Measurements from ENCODE around the gene HLF. TPM values are rescaled to one million over a fixed set of nuclear protein-coding genes. Genes with fewer than 3 reads are reported as not detected.

HLF gene
- total RNA-seq, 4 donors from 2014 or later = 8.5 to 17.5 (median 13.3) TPM

GRCh38 chr17:55273579-55274354 lies 9.0 kb downstream of the HLF start:
- in situ Hi-C loops (cut with MboI; ENCODE audit: low pct_ligation_motif_present in 1 of 4, low pct_unique_long_range_greater_than_20kb in 1 of 4, low sequenced_read_pairs in 3 of 4) = no loop called here
- no peaks in the 10 kb centered on the region for H3K36me3 ChIP-seq

DNA sequence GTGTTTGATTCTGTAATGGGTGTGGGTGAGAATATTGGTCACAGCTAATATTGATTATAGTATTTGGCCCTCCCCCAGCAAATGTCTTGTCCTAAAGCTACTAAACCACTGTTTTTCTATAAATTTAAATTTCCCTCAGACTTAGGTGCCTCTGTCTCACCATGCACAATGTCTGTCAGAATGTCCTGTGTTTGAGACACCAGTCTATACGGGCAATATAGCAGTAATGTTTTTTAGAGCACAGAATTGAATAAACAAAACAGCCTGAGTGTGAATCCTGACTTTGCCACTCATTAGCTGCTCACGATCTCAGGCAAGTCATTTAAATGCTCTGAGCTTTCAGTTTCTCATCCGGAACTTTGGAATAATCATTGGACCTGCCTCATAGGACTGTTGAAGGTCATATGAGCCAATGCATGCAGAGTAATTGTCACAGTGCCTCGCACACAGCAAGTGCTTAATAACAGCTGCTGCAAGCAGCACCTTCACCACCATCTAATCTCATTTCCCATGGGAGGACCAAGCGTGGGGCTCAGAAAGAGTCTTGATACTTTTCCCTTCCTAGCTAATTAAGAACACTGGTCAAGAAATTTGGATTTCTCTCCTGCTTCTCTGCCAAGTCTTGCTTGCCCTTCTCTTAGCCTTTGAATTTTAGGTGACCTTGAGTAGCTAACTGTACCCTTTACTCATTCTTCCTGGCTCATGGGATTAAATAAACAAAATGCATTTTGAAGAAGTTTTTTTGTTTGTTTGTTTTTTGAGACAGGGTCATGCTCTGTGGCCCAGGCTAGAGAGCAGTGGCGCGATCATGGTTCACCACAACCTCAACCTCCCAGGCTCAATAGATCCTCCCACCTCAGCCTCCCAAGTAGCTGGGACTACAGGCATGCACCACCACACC lies 9.8 kb downstream of the HLF start:
- Histone ChIP-seq H3K4me3 (no peak overlapping the region), H3K9me3 (no peaks in the 10 kb centered on the region), H3K36me3 (no peaks in the 10 kb centered on the region), H3K27me3 (no peaks in the 10 kb centered on the region), H3K4me1 (peaks cover 7 to 47% (median 13%) of the 10 kb centered on the region in 4 donors), H3K27ac (peak overlapping the region; percentile 61 to 79 (median 72))
- intact Hi-C loops (cut with DNase I; ENCODE audit: low total_unique reads) (no loop called here), in situ Hi-C loops (cut with MboI; ENCODE audit: low pct_ligation_motif_present in 1 of 4, low pct_unique_long_range_greater_than_20kb in 1 of 4, low sequenced_read_pairs in 3 of 4) (no loop called here)
- TF ChIP-seq POLR2A (IDR thresholded peaks at IDR 0.05) = no peak
- TF ChIP-seq POLR2AphosphoS5 (IDR thresholded peaks at IDR 0.05) = no peak
- no peak for TF ChIP-seq CTCF (IDR thresholded peaks at IDR 0.05)
- TF ChIP-seq EP300 (IDR thresholded peaks at IDR 0.05; ENCODE audit: low read depth) = no peak
- no peak for DNase-seq
- WGBS, 2 donors (ENCODE audit: low coverage in 1 of 2) = 61 to 77% methylated on average over 6 to 7 of the region's 7 CpGs

More at GRCh38 chr17:55273579-55274354, 9.0 kb downstream of the HLF start:
- intact Hi-C loops (cut with DNase I; ENCODE audit: low total_unique reads) = no loop called here
- Histone ChIP-seq H3K27ac (peak overlapping the region; percentile 61 to 79 (median 72)), H3K27me3 (no peaks in the 10 kb centered on the region), H3K4me1 (peaks cover 5 to 49% (median 13%) of the 10 kb centered on the region in 4 donors), H3K4me3 (no peak overlapping the region), H3K9me3 (no peaks in the 10 kb centered on the region)
- no peak for TF ChIP-seq POLR2A (IDR thresholded peaks at IDR 0.05)
- TF ChIP-seq POLR2AphosphoS5 (IDR thresholded peaks at IDR 0.05) = peak; percentile 6 to 25 (median 21)
- TF ChIP-seq EP300 (IDR thresholded peaks at IDR 0.05; ENCODE audit: low read depth) = no peak
- WGBS, 2 donors (ENCODE audit: low coverage in 1 of 2) = 29 to 36% methylated on average over 5 to 7 of the region's 7 CpGs
- peak; percentile 34 for DNase-seq

DNA sequence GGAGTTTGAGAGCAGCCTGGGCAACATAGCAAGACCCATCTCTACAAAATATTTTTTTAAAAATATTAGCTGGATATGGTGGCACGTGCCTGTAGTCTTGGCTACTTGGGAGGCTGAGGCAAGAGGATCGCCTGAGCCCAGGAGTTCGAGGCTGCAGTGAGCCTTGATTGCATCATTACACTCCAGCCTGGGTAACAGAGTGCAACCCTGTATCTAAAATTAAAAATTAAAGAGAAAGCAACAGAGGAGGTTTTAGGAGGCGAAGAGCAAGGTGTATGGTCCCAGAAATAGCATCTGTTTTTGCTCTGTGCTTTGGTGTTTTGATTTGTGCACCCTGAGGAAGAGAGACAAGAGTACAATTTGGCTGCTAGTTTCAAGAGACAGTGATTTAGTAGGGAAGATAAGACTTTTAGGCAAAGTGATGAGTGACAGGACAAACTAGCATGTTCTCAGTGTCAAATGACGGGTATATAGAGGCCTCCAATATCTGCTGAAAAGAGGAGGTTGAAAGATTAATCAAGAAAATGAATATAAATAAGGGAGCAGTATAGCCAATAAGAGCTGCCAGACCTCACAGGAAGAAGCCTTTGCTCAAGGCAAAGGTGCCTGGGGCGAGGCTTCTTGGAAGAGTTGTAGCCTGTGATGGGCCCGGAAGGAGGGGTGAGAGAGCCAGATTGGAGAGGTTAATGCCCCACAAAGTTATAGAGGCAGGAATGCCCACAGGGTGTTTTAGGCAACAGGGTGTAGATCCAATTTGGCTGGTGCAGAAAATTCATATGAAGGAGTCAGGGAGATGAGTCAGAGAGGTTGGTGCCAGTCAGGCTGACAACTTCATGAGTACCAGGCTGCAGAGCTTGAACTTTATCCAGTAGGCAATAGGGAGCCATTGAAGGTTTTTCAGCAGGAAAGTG lies 11.4 kb downstream of the HLF start:
- Histone ChIP-seq H3K4me1 (peaks cover 7 to 43% (median 13%) of the 10 kb centered on the region in 4 donors), H3K36me3 (no peaks in the 10 kb centered on the region)
- no peak for DNase-seq

More for the DNA sequence above, 11.4 kb downstream of the HLF start:
- H3K27ac ChIP-seq = peak overlapping the region; percentile 17 to 79 (median 54)
- no peaks in the 10 kb centered on the region for H3K27me3 ChIP-seq
- no peaks in the 10 kb centered on the region for H3K9me3 ChIP-seq
- in situ Hi-C loops (cut with MboI; ENCODE audit: low pct_ligation_motif_present in 1 of 4, low pct_unique_long_range_greater_than_20kb in 1 of 4, low sequenced_read_pairs in 3 of 4) (no loop called here), intact Hi-C loops (cut with DNase I; ENCODE audit: low total_unique reads) (no loop called here)
- H3K4me3 ChIP-seq = no peak overlapping the region
- WGBS, 2 donors (ENCODE audit: low coverage in 1 of 2) = 73 to 91% methylated on average over 4 to 7 of the region's 7 CpGs
- TF ChIP-seq CTCF (IDR thresholded peaks at IDR 0.05) = no peak
- TF ChIP-seq POLR2AphosphoS5 (IDR thresholded peaks at IDR 0.05) = no peak
- TF ChIP-seq POLR2A (IDR thresholded peaks at IDR 0.05) = no peak
- no peak for TF ChIP-seq EP300 (IDR thresholded peaks at IDR 0.05; ENCODE audit: low read depth)
